Peyer's patch (tissue), 4 donors: ENCODE measurements around the gene SNN. TPM values are rescaled to one million over a fixed set of nuclear protein-coding genes. Genes with fewer than 3 reads are reported as not detected.
A peak's percentile ranks its signal among the peaks of the same experiment; 100 is the strongest.

Source experiments
- DNase-seq, 3 donors: peaks; one replicate each; pipeline ENCODE4 v3.0.0-alpha.2; 2017 to 2019
- H3K27ac ChIP-seq, 4 donors: fragments of 200-600 bp; sonication (generic); one replicate each; pipeline ENCODE4 v1.5.1; 2016 to 2019
- H3K27me3 ChIP-seq, 2 donors: fragments of 200-600 bp; sonication (generic); one replicate each; pipeline ENCODE4 v1.5.1; 2019
- H3K36me3 ChIP-seq, 3 donors: fragments of 200-600 bp; sonication (generic); one replicate each; pipeline ENCODE4 v1.5.1; 2016 to 2019
- H3K4me1 ChIP-seq, 4 donors: fragments of 200-600 bp; sonication (generic); one replicate each; pipeline ENCODE4 v1.5.1; 2016 to 2019
- H3K4me3 ChIP-seq, 4 donors: fragments of 200-600 bp; sonication (generic); 1 replicate in 3 of 4; 2 replicates in 1 of 4; pipeline ENCODE4 v1.5.1; 2016 to 2019; ENCODE audit warnings: mild to moderate bottlenecking in 1 of 4
- H3K9me3 ChIP-seq, 4 donors: fragments of 200-600 bp; sonication (generic); one replicate each; pipeline ENCODE4 v1.5.1; 2016 to 2019; ENCODE audit warnings: mild to moderate bottlenecking in 1 of 4
- CTCF ChIP-seq, 6 experiments: fragments of 450-650 bp in 4 of 6; fragments of 200-600 bp in 2 of 6; sonication (generic) in 1 of 6; IDR thresholded peaks; one replicate each; pipeline ENCODE4 v1.5.1; 2017 to 2019; ENCODE audit warnings: antibody characterized with exemption in 6 of 6, mild to moderate bottlenecking in 3 of 6, moderate library complexity in 1 of 6
- POLR2A ChIP-seq, 2 donors: fragments of 450-650 bp; IDR thresholded peaks; one replicate each; pipeline ENCODE4 v1.5.1; 2017; ENCODE audit warnings: antibody characterized with exemption in 2 of 2, mild to moderate bottlenecking in 2 of 2, moderate library complexity in 2 of 2
- total RNA-seq, 4 donors: library from RNA; depleted of rRNA; stranded (reverse); fragments of >200 nt; gene quantifications; one replicate each; pipeline ENCODE4 v1.1.0, GENCODE V29; 2016

SNN gene
- total RNA-seq, 4 donors from 2014 or later: 4.2 to 5.0 (median 4.5) TPM

GRCh38 chr16:11640987-11641817 lies 27.1 kb upstream of the SNN start:
- DNase-seq: no peak
- Histone ChIP-seq H3K27ac (peak overlapping the region; percentile 63 to 84 (median 72)), H3K36me3 (no peaks in the 10 kb centered on the region), H3K4me3 (no peak overlapping the region), H3K27me3 (no peaks in the 10 kb centered on the region), H3K4me1 (peaks cover 2 to 18% (median 4%) of the 10 kb centered on the region in 4 donors), H3K9me3 (no peaks in the 10 kb centered on the region)
- no peak for TF ChIP-seq POLR2A (IDR thresholded peaks at IDR 0.05)
- peak; percentile 76 to 91 (median 89) for TF ChIP-seq CTCF (IDR thresholded peaks at IDR 0.05)

GRCh38 chr16:11642765-11643116 lies 25.5 kb upstream of the SNN start:
- TF ChIP-seq POLR2A (IDR thresholded peaks at IDR 0.05) (no peak), CTCF (IDR thresholded peaks at IDR 0.05) (no peak)
- Histone ChIP-seq H3K4me3 (no peak overlapping the region), H3K36me3 (no peaks in the 10 kb centered on the region), H3K9me3 (no peaks in the 10 kb centered on the region), H3K27ac (no peak overlapping the region), H3K4me1 (peaks cover 2 to 18% (median 4%) of the 10 kb centered on the region in 4 donors), H3K27me3 (no peaks in the 10 kb centered on the region)
- no peak for DNase-seq

GRCh38 chr16:11649276-11649675 lies 19.0 kb upstream of the SNN start:
- H3K36me3 ChIP-seq: no peaks in the 10 kb centered on the region
- no peaks in the 10 kb centered on the region for H3K4me1 ChIP-seq
- no peaks in the 10 kb centered on the region for H3K27me3 ChIP-seq
- no peaks in the 10 kb centered on the region for H3K9me3 ChIP-seq
- no peak for DNase-seq
- no peak for TF ChIP-seq CTCF (IDR thresholded peaks at IDR 0.05)
- TF ChIP-seq POLR2A (IDR thresholded peaks at IDR 0.05): no peak
- no peak overlapping the region for H3K27ac ChIP-seq
- no peak overlapping the region for H3K4me3 ChIP-seq

GRCh38 chr16:11650641-11651591 lies 17.3 kb upstream of the SNN start:
- no peak for DNase-seq
- no peaks in the 10 kb centered on the region for H3K27me3 ChIP-seq
- no peak overlapping the region for H3K27ac ChIP-seq
- H3K9me3 ChIP-seq: no peaks in the 10 kb centered on the region
- H3K4me1 ChIP-seq: no peaks in the 10 kb centered on the region
- TF ChIP-seq POLR2A (IDR thresholded peaks at IDR 0.05): no peak
- no peak for TF ChIP-seq CTCF (IDR thresholded peaks at IDR 0.05)
- H3K4me3 ChIP-seq: no peak overlapping the region
- no peaks in the 10 kb centered on the region for H3K36me3 ChIP-seq

GRCh38 chr16:11651796-11652195 lies 16.5 kb upstream of the SNN start:
- Histone ChIP-seq H3K36me3 (no peaks in the 10 kb centered on the region), H3K4me1 (no peaks in the 10 kb centered on the region), H3K9me3 (no peaks in the 10 kb centered on the region), H3K27me3 (no peaks in the 10 kb centered on the region), H3K27ac (no peak overlapping the region), H3K4me3 (no peak overlapping the region)
- DNase-seq: no peak
- TF ChIP-seq POLR2A (IDR thresholded peaks at IDR 0.05): no peak
- no peak for TF ChIP-seq CTCF (IDR thresholded peaks at IDR 0.05)
